Tibial artery (tissue), 4 donors: Measurements from ENCODE around the gene PDE7B.

Experiments
- DNase-seq, 2 donors: peaks; one replicate each; pipeline ENCODE4 v3.0.0-alpha.2; 2019
- H3K27ac ChIP-seq, 2 donors: fragments of 200-600 bp; sonication (generic) in 1 of 2; 1 replicate in 1 of 2; 2 replicates in 1 of 2; pipeline ENCODE4 v1.5.1; 2018 to 2019; ENCODE audit warnings: mild to moderate bottlenecking in 1 of 2
- H3K27me3 ChIP-seq, 2 donors: fragments of 200-600 bp; sonication (generic) in 1 of 2; one replicate each; pipeline versions ENCODE4 v1.5.1 to v1.6.0; 2016 to 2019
- H3K36me3 ChIP-seq, 3 donors: fragments of 200-600 bp; sonication (generic) in 2 of 3; one replicate each; pipeline ENCODE4 v1.5.1; 2016 to 2019; ENCODE audit warnings: mild to moderate bottlenecking in 2 of 3
- H3K4me1 ChIP-seq, 4 donors: fragments of 200-600 bp; sonication (generic) in 2 of 4; 1 replicate in 3 of 4; 2 replicates in 1 of 4; pipeline ENCODE4 v1.5.1; 2016 to 2019
- H3K4me3 ChIP-seq, 2 donors: fragments of 200-600 bp; sonication (generic) in 1 of 2; 1 replicate in 1 of 2; 2 replicates in 1 of 2; pipeline ENCODE4 v1.5.1; 2018 to 2019; ENCODE audit warnings: mild to moderate bottlenecking in 2 of 2
- H3K9me3 ChIP-seq, 3 donors: fragments of 200-600 bp; sonication (generic) in 1 of 3; one replicate each; pipeline ENCODE4 v1.5.1; 2016 to 2019
- intact Hi-C: fragments of 100-400 bp; cut with DNase I; formaldehyde crosslinking; loops from one replicate; pipeline ENCODE4 v1.15.0; 2023; ENCODE audit warnings: low total_unique reads
- TF ChIP-seq, protein P1 (sequence below), 2 experiments: fragments of 200-600 bp in 1 of 2; fragments of 450-650 bp in 1 of 2; IDR thresholded peaks; one replicate each; pipeline ENCODE4 v1.5.1; 2017 to 2019; ENCODE audit warnings: antibody characterized with exemption in 2 of 2, mild to moderate bottlenecking in 1 of 2, moderate library complexity in 1 of 2

Gene PDE7B

DNA sequence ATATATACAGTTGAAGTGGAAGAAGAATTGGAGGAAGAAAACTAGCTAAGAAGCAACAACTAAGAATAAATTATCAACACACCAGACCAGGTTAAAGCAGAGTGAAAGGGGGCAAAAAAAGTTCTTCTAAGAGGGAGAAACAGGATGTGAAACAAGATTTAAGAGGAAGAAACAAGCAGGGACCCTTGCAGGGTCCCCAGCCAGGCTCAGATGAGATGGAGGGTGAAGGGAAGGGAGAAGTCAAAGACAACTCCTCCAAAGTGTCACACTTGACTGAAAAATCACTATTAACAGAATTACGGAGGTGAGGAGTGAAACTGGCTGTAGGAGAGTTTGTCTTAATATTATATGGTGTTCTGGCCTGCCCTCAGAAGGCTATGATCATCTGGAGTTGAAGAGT is 333.2 kb downstream of the PDE7B start:
- H3K36me3 ChIP-seq: no peaks in the 10 kb centered on the region
- H3K4me3 ChIP-seq: no peak overlapping the region
- intact Hi-C loops: no loop called here
- no peaks in the 10 kb centered on the region for H3K27me3 ChIP-seq
- H3K9me3 ChIP-seq: no peaks in the 10 kb centered on the region
- no peak for DNase-seq
- H3K4me1 ChIP-seq: peaks cover 0 to 7% (median 2%) of the 10 kb centered on the region in 4 donors
- no peak overlapping the region for H3K27ac ChIP-seq
- TF ChIP-seq, protein P1, sequence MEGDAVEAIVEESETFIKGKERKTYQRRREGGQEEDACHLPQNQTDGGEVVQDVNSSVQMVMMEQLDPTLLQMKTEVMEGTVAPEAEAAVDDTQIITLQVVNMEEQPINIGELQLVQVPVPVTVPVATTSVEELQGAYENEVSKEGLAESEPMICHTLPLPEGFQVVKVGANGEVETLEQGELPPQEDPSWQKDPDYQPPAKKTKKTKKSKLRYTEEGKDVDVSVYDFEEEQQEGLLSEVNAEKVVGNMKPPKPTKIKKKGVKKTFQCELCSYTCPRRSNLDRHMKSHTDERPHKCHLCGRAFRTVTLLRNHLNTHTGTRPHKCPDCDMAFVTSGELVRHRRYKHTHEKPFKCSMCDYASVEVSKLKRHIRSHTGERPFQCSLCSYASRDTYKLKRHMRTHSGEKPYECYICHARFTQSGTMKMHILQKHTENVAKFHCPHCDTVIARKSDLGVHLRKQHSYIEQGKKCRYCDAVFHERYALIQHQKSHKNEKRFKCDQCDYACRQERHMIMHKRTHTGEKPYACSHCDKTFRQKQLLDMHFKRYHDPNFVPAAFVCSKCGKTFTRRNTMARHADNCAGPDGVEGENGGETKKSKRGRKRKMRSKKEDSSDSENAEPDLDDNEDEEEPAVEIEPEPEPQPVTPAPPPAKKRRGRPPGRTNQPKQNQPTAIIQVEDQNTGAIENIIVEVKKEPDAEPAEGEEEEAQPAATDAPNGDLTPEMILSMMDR (IDR thresholded peaks at IDR 0.05): no peak

GRCh38 chr6:136186363-136186762 is 334.9 kb downstream of the PDE7B start:
- no peaks in the 10 kb centered on the region for H3K9me3 ChIP-seq
- intact Hi-C loops: no loop called here
- H3K4me3 ChIP-seq: no peak overlapping the region
- DNase-seq: no peak
- H3K27me3 ChIP-seq: no peaks in the 10 kb centered on the region
- peaks cover 0 to 2% (median 0%) of the 10 kb centered on the region in 3 donors for H3K36me3 ChIP-seq
- no peaks in the 10 kb centered on the region for H3K4me1 ChIP-seq
- no peak overlapping the region for H3K27ac ChIP-seq
- TF ChIP-seq, protein P1 (IDR thresholded peaks at IDR 0.05): no peak

DNA sequence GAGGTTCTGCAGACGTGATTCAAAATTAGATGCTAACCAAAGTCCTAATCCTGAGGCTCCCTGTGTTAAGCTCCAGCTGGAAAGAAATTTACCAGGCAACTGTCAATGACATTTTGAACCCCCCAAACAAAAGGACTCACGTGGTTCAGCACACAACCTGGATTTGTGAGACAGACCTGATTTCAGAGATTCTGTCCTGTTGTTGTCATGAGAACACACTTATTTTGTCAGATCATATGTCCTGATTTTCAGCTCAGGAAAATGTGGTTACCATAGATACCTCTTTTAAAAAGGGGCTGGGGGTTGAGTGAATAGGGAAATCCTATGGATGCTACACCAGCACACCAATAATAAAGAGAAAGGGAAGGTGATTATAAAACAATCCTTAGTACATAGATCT is 337.0 kb downstream of the PDE7B start:
- no peak for DNase-seq
- intact Hi-C loops: no loop called here
- Histone ChIP-seq H3K27me3 (no peaks in the 10 kb centered on the region), H3K27ac (no peak overlapping the region), H3K9me3 (no peaks in the 10 kb centered on the region), H3K36me3 (peaks cover 0 to 10% (median 0%) of the 10 kb centered on the region in 3 donors), H3K4me3 (no peak overlapping the region), H3K4me1 (no peaks in the 10 kb centered on the region)
- TF ChIP-seq, protein P1 (IDR thresholded peaks at IDR 0.05): no peak

GRCh38 chr6:136189104-136189503 is 337.6 kb downstream of the PDE7B start:
- H3K27ac ChIP-seq: no peak overlapping the region
- H3K36me3 ChIP-seq: peaks cover 0 to 10% (median 0%) of the 10 kb centered on the region in 3 donors
- H3K4me1 ChIP-seq: no peaks in the 10 kb centered on the region
- intact Hi-C loops: no loop called here
- no peak for DNase-seq
- H3K4me3 ChIP-seq: no peak overlapping the region
- H3K27me3 ChIP-seq: no peaks in the 10 kb centered on the region
- TF ChIP-seq, protein P1 (IDR thresholded peaks at IDR 0.05): no peak
- H3K9me3 ChIP-seq: no peaks in the 10 kb centered on the region

- TF ChIP-seq, protein P1 (IDR thresholded peaks at IDR 0.05): no peak
- H3K27ac ChIP-seq: no peak overlapping the region
- no peaks in the 10 kb centered on the region for H3K27me3 ChIP-seq
- intact Hi-C loops: no loop called here
- no peaks in the 10 kb centered on the region for H3K9me3 ChIP-seq
- DNase-seq: no peak
- H3K4me1 ChIP-seq: no peaks in the 10 kb centered on the region
- no peak overlapping the region for H3K4me3 ChIP-seq
- H3K36me3 ChIP-seq: peaks cover 0 to 10% (median 0%) of the 10 kb centered on the region in 3 donors
These were observed 340.3 kb downstream of the PDE7B start for GRCh38 chr6:136191606-136192312.
